Ectodermal cell (in vitro differentiated cells): ENCODE data around the gene CLEC2A.
"Not testable (repeated sequence)": the region's sequence is repeated elsewhere in the genome, so short reads cannot be mapped to it uniquely, and the experiment has no call there.

Source experiments
- H3K27ac ChIP-seq: 2 replicates; pipeline ENCODE4 v1.7.0; 2013; ENCODE audit warnings: mild to moderate bottlenecking, low read depth, low read length; ENCODE audit not compliant: insufficient read depth, poor library complexity, severe bottlenecking
- H3K27me3 ChIP-seq: 2 replicates; pipeline ENCODE4 v1.7.0; 2013; ENCODE audit warnings: mild to moderate bottlenecking, low read length; ENCODE audit not compliant: insufficient read depth, control insufficient read depth, poor library complexity, severe bottlenecking
- H3K36me3 ChIP-seq: one replicate; pipeline ENCODE4 v1.7.0; 2013; ENCODE audit warnings: low read length; ENCODE audit not compliant: control insufficient read depth, insufficient read depth
- H3K4me1 ChIP-seq: one replicate; pipeline ENCODE4 v1.7.0; 2013; ENCODE audit warnings: low read length; ENCODE audit not compliant: control insufficient read depth, insufficient read depth
- H3K4me3 ChIP-seq: 2 replicates; pipeline ENCODE4 v1.7.0; 2013; ENCODE audit warnings: low read depth, low read length, control low read depth; ENCODE audit not compliant: insufficient read depth
- H3K9me3 ChIP-seq: 2 replicates; pipeline ENCODE4 v1.7.0; 2013; ENCODE audit warnings: mild to moderate bottlenecking, low read length, moderate library complexity; ENCODE audit not compliant: control insufficient read depth
- WGBS, 2 experiments: methylation state at CpG; one replicate each; pipeline ENCODE4 v1.1.7; 2013; ENCODE audit warnings: missing lambda C conversion rate in 2 of 2; 5-methylcytosine and 5-hydroxymethylcytosine counted together

The CLEC2A gene

GRCh38 chr12:9960590-9960989 lies 28.4 kb upstream of the CLEC2A start:
- Histone ChIP-seq H3K4me3 (no peak overlapping the region), H3K9me3 (no peaks in the 10 kb centered on the region), H3K27ac (no peak overlapping the region), H3K4me1 (no peaks in the 10 kb centered on the region), H3K27me3 (no peaks in the 10 kb centered on the region), H3K36me3 (no peaks in the 10 kb centered on the region)
- WGBS, 2 experiments: 89 to 96% methylated on average over 5 of the region's 5 CpGs

- Histone ChIP-seq H3K27ac (no peak overlapping the region), H3K4me1 (no peaks in the 10 kb centered on the region), H3K27me3 (no peaks in the 10 kb centered on the region), H3K4me3 (no peak overlapping the region), H3K36me3 (no peaks in the 10 kb centered on the region), H3K9me3 (no peaks in the 10 kb centered on the region)
These were observed 25.7 kb upstream of the CLEC2A start for GRCh38 chr12:9957834-9958233.

GRCh38 chr12:9952954-9953729 lies 21.0 kb upstream of the CLEC2A start:
- H3K27me3 ChIP-seq, H3K4me3 ChIP-seq, H3K9me3 ChIP-seq, H3K27ac ChIP-seq, H3K36me3 ChIP-seq, H3K4me1 ChIP-seq: not testable (repeated sequence)
- 91 to 94% methylated on average over 22 to 23 of the region's 55 CpGs for WGBS, 2 experiments

- no peak overlapping the region for H3K4me3 ChIP-seq
- H3K9me3 ChIP-seq: no peaks in the 10 kb centered on the region
- no peaks in the 10 kb centered on the region for H3K27me3 ChIP-seq
- H3K4me1 ChIP-seq: no peaks in the 10 kb centered on the region
- no peak overlapping the region for H3K27ac ChIP-seq
- H3K36me3 ChIP-seq: no peaks in the 10 kb centered on the region
- 94 to 96% methylated on average over 5 of the region's 5 CpGs for WGBS, 2 experiments
These were observed 19.0 kb upstream of the CLEC2A start for GRCh38 chr12:9951026-9951675.

- Histone ChIP-seq H3K4me3 (no peak overlapping the region), H3K4me1 (no peaks in the 10 kb centered on the region), H3K27me3 (no peaks in the 10 kb centered on the region), H3K9me3 (no peaks in the 10 kb centered on the region), H3K36me3 (no peaks in the 10 kb centered on the region), H3K27ac (no peak overlapping the region)
- WGBS, 2 experiments: 89% methylated on average over 3 of the region's 3 CpGs
These were observed 16.6 kb upstream of the CLEC2A start for GRCh38 chr12:9948606-9949296.

GRCh38 chr12:9947674-9948073 lies 15.5 kb upstream of the CLEC2A start:
- H3K27ac ChIP-seq: no peak overlapping the region
- H3K4me3 ChIP-seq: no peak overlapping the region
- no peaks in the 10 kb centered on the region for H3K4me1 ChIP-seq
- H3K36me3 ChIP-seq: no peaks in the 10 kb centered on the region
- H3K27me3 ChIP-seq: no peaks in the 10 kb centered on the region
- H3K9me3 ChIP-seq: no peaks in the 10 kb centered on the region
- WGBS, 2 experiments: 91 to 96% methylated on average over 3 of the region's 3 CpGs

- H3K27me3 ChIP-seq: no peaks in the 10 kb centered on the region
- H3K36me3 ChIP-seq: no peaks in the 10 kb centered on the region
- H3K4me3 ChIP-seq: no peak overlapping the region
- no peak overlapping the region for H3K27ac ChIP-seq
- 95 to 97% methylated on average over 1 of the region's 2 CpGs for WGBS, 2 experiments
- no peaks in the 10 kb centered on the region for H3K4me1 ChIP-seq
- H3K9me3 ChIP-seq: no peaks in the 10 kb centered on the region
These were observed 12.2 kb upstream of the CLEC2A start for GRCh38 chr12:9944391-9944790.

- Histone ChIP-seq H3K4me1 (no peaks in the 10 kb centered on the region), H3K27ac (no peak overlapping the region), H3K4me3 (no peak overlapping the region), H3K27me3 (no peaks in the 10 kb centered on the region), H3K9me3 (no peaks in the 10 kb centered on the region), H3K36me3 (no peaks in the 10 kb centered on the region)
- 90 to 91% methylated on average over 19 of the region's 19 CpGs for WGBS, 2 experiments
These were observed 11.1 kb upstream of the CLEC2A start for GRCh38 chr12:9943240-9943639.

GRCh38 chr12:9941838-9942237 lies 9.7 kb upstream of the CLEC2A start:
- Histone ChIP-seq H3K27me3 (no peaks in the 10 kb centered on the region), H3K36me3 (no peaks in the 10 kb centered on the region), H3K4me1 (no peaks in the 10 kb centered on the region), H3K4me3 (no peak overlapping the region), H3K9me3 (no peaks in the 10 kb centered on the region), H3K27ac (no peak overlapping the region)
- 100% methylated on average over 1 of the region's 1 CpG for WGBS, 2 experiments

- no peak overlapping the region for H3K27ac ChIP-seq
- H3K27me3 ChIP-seq: no peaks in the 10 kb centered on the region
- no peaks in the 10 kb centered on the region for H3K36me3 ChIP-seq
- H3K9me3 ChIP-seq: no peaks in the 10 kb centered on the region
- H3K4me1 ChIP-seq: no peaks in the 10 kb centered on the region
- 47 to 67% methylated on average over 2 of the region's 2 CpGs for WGBS, 2 experiments
- no peak overlapping the region for H3K4me3 ChIP-seq
These were observed 8.2 kb upstream of the CLEC2A start for GRCh38 chr12:9940375-9940774.
